Measurements from ENCODE around the gene IL10RA.
"Not testable (repeated sequence)": the region's sequence is repeated elsewhere in the genome, so short reads cannot be mapped to it uniquely, and the experiment has no call there.

DNA sequence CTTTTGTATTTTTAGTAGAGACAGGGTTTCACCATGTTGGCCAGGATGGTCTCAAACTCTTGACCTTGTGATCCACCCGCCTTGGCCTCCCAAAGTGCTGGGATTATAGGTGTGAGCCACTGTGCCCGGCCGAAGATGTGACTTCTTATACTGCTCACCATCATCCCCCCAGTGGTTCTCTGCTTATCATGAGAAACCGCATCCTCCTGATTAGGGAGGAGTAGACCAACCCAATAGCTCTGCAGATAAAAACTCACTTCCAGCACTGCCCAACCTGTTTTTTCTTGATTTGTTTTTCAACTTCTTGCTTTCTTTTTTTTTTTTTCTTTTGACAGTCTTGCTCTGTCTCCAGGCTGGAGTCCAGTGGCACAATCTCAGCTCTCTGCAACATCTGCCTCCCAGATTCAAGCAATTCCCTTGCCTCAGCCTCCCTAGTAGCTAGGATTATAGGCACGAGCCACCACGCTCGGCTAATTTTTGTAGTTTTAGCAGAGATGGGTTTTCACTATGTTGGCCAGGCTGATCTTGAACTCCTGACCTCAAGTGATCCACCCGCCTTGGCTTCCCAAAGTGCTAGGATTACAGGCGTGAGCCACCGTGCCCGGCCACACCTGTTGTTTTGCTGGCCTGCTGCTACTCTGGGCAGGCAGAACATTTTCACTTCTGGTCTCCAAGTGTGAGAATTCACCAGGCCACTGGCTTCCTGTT lies 21.5 kb downstream of the IL10RA start:
- TF ChIP-seq, protein P1, sequence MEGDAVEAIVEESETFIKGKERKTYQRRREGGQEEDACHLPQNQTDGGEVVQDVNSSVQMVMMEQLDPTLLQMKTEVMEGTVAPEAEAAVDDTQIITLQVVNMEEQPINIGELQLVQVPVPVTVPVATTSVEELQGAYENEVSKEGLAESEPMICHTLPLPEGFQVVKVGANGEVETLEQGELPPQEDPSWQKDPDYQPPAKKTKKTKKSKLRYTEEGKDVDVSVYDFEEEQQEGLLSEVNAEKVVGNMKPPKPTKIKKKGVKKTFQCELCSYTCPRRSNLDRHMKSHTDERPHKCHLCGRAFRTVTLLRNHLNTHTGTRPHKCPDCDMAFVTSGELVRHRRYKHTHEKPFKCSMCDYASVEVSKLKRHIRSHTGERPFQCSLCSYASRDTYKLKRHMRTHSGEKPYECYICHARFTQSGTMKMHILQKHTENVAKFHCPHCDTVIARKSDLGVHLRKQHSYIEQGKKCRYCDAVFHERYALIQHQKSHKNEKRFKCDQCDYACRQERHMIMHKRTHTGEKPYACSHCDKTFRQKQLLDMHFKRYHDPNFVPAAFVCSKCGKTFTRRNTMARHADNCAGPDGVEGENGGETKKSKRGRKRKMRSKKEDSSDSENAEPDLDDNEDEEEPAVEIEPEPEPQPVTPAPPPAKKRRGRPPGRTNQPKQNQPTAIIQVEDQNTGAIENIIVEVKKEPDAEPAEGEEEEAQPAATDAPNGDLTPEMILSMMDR (IDR thresholded peaks at IDR 0.05), result not testable (repeated sequence)
- not testable (repeated sequence) for TF ChIP-seq POLR2AphosphoS5 (IDR thresholded peaks at IDR 0.05)
